ENCODE measurements around the gene SGK1.
"Not testable (repeated sequence)": the region's sequence is repeated elsewhere in the genome, so short reads cannot be mapped to it uniquely, and the experiment has no call there.

Gene SGK1

GRCh38 chr6:134238006-134238405 lies 79.9 kb downstream of the SGK1 start:
- DNase-seq (ENCODE audit: low read depth in 1 of 2, low spot score in 1 of 2), result no peak
- in situ Hi-C loops (cut with HindIII; ENCODE audit: low pct_unique_long_range_greater_than_20kb, low sequenced_read_pairs), result no loop called here
- TF ChIP-seq JUND (IDR thresholded peaks at IDR 0.05; ENCODE audit: low read depth), result no peak

GRCh38 chr6:134235937-134236751 lies 81.8 kb downstream of the SGK1 start:
- in situ Hi-C loops (cut with HindIII; ENCODE audit: low pct_unique_long_range_greater_than_20kb, low sequenced_read_pairs), result no loop called here
- TF ChIP-seq JUND (IDR thresholded peaks at IDR 0.05; ENCODE audit: low read depth), result no peak
- no peak for DNase-seq (ENCODE audit: low read depth in 1 of 2, low spot score in 1 of 2)

GRCh38 chr6:134235334-134235733 lies 82.6 kb downstream of the SGK1 start:
- in situ Hi-C loops (cut with HindIII; ENCODE audit: low pct_unique_long_range_greater_than_20kb, low sequenced_read_pairs); DNase-seq (ENCODE audit: low read depth in 1 of 2, low spot score in 1 of 2): not testable (repeated sequence)

- in situ Hi-C loops (cut with HindIII; ENCODE audit: low pct_unique_long_range_greater_than_20kb, low sequenced_read_pairs), result no loop called here
Measured at GRCh38 chr6:134233180-134233955, 84.5 kb downstream of the SGK1 start.

GRCh38 chr6:134230940-134231339 lies 87.0 kb downstream of the SGK1 start:
- in situ Hi-C loops (cut with HindIII; ENCODE audit: low pct_unique_long_range_greater_than_20kb, low sequenced_read_pairs), result no loop called here
- TF ChIP-seq JUND (IDR thresholded peaks at IDR 0.05; ENCODE audit: low read depth), result no peak
- no peak for DNase-seq (ENCODE audit: low read depth in 1 of 2, low spot score in 1 of 2)

More at GRCh38 chr6:134233180-134233955, 84.5 kb downstream of the SGK1 start:
- DNase-seq (ENCODE audit: low read depth in 1 of 2, low spot score in 1 of 2), result no peak
- TF ChIP-seq JUND (IDR thresholded peaks at IDR 0.05; ENCODE audit: low read depth), result no peak

GRCh38 chr6:134230087-134230700 lies 87.7 kb downstream of the SGK1 start:
- no peak for TF ChIP-seq JUND (IDR thresholded peaks at IDR 0.05; ENCODE audit: low read depth)
- DNase-seq (ENCODE audit: low read depth in 1 of 2, low spot score in 1 of 2), result no peak
- in situ Hi-C loops (cut with HindIII; ENCODE audit: low pct_unique_long_range_greater_than_20kb, low sequenced_read_pairs), result no loop called here

GRCh38 chr6:134229520-134229919 lies 88.4 kb downstream of the SGK1 start:
- TF ChIP-seq JUND (IDR thresholded peaks at IDR 0.05; ENCODE audit: low read depth), result no peak
- in situ Hi-C loops (cut with HindIII; ENCODE audit: low pct_unique_long_range_greater_than_20kb, low sequenced_read_pairs), result no loop called here
- DNase-seq (ENCODE audit: low read depth in 1 of 2, low spot score in 1 of 2), result no peak

- no peak for TF ChIP-seq JUND (IDR thresholded peaks at IDR 0.05; ENCODE audit: low read depth)
- no peak for DNase-seq (ENCODE audit: low read depth in 1 of 2, low spot score in 1 of 2)
- in situ Hi-C loops (cut with HindIII; ENCODE audit: low pct_unique_long_range_greater_than_20kb, low sequenced_read_pairs), result no loop called here
Measured at GRCh38 chr6:134223796-134224420, 94.0 kb downstream of the SGK1 start.

- no peak for TF ChIP-seq JUND (IDR thresholded peaks at IDR 0.05; ENCODE audit: low read depth)
- in situ Hi-C loops (cut with HindIII; ENCODE audit: low pct_unique_long_range_greater_than_20kb, low sequenced_read_pairs), result no loop called here
- DNase-seq (ENCODE audit: low read depth in 1 of 2, low spot score in 1 of 2), result no peak
Measured at GRCh38 chr6:134221250-134221649, 96.7 kb downstream of the SGK1 start.

- in situ Hi-C loops (cut with HindIII; ENCODE audit: low pct_unique_long_range_greater_than_20kb, low sequenced_read_pairs), result no loop called here
- DNase-seq (ENCODE audit: low read depth in 1 of 2, low spot score in 1 of 2), result no peak
- TF ChIP-seq JUND (IDR thresholded peaks at IDR 0.05; ENCODE audit: low read depth), result no peak
Measured at GRCh38 chr6:134217798-134218140, 100.1 kb downstream of the SGK1 start.

GRCh38 chr6:134217105-134217797 lies 100.7 kb downstream of the SGK1 start:
- in situ Hi-C loops (cut with HindIII; ENCODE audit: low pct_unique_long_range_greater_than_20kb, low sequenced_read_pairs), result no loop called here
- no peak for TF ChIP-seq JUND (IDR thresholded peaks at IDR 0.05; ENCODE audit: low read depth)
- DNase-seq (ENCODE audit: low read depth in 1 of 2, low spot score in 1 of 2), result no peak
